HG02571 (cell line): ENCODE measurements around the gene TRIM64.
"Not testable (repeated sequence)": the region's sequence is repeated elsewhere in the genome, so short reads cannot be mapped to it uniquely, and the experiment has no call there.

Source experiments
- ATAC-seq: cut with Tn5 transposase; IDR thresholded peaks from one replicate; pipeline ENCODE4 v1.9.1; 2021; ENCODE audit warnings: mild to moderate bottlenecking, moderate library complexity; ENCODE audit not compliant: unreplicated experiment

The TRIM64 gene, protein sequence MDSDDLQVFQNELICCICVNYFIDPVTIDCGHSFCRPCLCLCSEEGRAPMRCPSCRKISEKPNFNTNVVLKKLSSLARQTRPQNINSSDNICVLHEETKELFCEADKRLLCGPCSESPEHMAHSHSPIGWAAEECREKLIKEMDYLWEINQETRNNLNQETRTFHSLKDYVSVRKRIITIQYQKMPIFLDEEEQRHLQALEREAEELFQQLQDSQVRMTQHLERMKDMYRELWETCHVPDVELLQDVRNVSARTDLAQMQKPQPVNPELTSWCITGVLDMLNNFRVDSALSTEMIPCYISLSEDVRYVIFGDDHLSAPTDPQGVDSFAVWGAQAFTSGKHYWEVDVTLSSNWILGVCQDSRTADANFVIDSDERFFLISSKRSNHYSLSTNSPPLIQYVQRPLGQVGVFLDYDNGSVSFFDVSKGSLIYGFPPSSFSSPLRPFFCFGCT

DNA sequence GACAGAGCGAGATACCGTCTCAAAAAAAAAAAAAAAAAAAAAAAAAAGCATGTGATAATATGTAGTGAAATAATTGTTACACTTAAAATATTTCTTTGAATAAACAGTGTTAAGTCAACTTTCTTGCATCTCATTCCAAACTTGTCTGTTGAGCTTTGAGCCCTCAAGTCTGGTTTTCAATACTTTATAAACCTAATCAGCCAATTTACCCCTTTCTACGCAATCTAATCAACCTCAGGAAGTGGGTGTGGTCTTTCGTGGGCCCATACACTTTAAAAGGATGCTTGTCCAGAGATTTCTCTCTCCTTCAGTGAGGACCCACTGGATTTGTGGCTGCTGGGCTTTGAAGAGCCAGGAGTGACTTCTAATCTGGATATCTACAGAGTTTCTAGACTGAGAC, at the start of gene TRIM64:
Gene TRIM64, plus strand, starts transcription at position 301 of the 400 bp plus-strand sequence. CDS start 2,467 bp downstream, outside the sequence.
- not testable (repeated sequence) for ATAC-seq

DNA sequence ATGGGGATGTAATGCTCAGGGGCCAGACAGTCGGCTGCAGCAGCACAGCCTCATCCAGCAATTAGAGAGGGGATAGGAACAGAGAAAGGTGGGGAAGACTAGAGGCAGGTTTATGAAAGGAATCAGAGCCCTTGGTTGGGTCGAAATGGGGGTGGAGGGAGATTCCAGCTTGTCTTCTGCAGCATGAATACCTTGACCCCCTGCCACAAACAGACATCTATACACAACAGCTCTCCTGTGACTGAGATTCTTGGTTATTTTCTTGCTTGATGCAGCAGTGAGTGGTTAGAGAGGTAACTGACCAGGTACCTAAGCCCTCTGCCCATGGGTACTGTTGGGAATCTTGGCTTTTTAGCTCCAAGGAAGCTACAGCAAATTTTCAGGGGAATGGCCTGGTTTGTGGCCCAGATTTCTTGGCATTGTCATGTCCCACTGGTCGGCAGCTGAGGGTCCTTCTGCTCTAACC, 43.6 kb upstream of the TRIM64 start, which contains the start of gene TRIM49D1:
Gene TRIM49D1, minus strand, starts transcription at position 51 of the 466 bp plus-strand sequence. CDS start 4,535 bp downstream, outside the sequence.
- ATAC-seq: no peak

DNA sequence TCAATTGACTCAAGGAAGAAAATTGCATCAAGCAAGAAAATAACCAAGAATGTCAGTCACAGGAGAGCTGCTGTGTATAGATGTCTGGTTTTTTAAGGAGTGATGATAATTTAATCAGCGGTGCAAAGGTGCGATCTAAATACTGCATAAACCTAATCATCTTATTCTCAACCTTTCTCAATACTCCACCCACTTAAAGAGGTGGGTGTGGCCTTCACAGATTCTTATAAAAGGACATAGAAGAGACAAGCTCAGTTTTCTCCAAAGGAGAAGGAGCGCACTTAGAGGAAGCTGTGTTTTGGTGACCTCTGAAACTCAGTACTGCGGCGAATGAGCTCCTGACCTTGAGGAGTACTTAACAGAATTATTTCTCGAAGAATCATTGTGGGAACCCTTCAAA, 42.1 kb upstream of the TRIM64 start, which contains the start of gene TRIM49D2:
Gene TRIM49D2, plus strand, starts transcription at position 301 of the 400 bp plus-strand sequence. CDS start 2,698 bp downstream, outside the sequence.
- not testable (repeated sequence) for ATAC-seq

DNA sequence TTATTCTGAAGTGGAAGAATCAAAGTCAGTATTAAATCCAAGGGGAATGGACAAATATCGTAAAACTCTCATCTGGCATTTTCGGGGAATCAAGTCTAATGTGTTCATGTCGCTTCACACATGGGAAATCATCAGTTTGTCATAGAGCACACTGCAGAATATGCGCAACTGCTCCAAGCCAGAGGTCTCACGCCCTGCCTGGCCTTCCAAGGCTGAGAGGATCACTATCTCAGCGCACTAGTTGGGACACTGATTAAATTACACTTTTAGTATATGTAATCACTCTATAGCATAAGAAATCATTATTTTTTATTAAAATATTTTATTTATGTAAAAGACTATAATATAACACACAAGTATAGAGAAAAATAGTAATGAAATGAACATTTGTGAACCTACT, 5.0 kb upstream of the TRIM64 start:
- ATAC-seq: not testable (repeated sequence)
